ENCODE measurements around the gene NOP9. TPM values are rescaled to one million over a fixed set of nuclear protein-coding genes. Genes with fewer than 3 reads are reported as not detected.
A peak's percentile ranks its signal among the peaks of the same experiment; 100 is the strongest.

Gene NOP9
- total and polyA plus RNA-seq, 9 of the 15 experiments (the other 6 are each of a cell fraction or from before 2014, with no cell fraction given): 1.0 to 27.9 (median 15.1) TPM

DNA sequence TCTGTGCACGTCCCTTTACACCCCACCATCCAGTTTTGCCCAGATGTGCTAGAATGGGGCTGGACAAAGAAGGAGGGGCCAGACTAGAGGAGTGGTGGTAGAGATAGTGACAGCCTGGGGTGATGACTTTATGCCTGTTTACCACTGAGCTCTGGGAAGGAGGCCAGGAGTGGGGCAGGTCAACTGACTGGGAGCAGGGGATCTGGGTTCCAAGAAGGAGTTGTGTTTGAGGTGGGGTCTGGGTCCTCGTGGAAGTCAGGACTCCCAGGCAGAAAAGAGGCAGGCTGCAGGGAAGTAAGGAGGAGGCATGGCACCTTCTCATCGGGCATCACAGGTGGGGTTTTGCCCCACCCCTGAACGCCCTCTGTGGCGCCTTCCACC lies 10.6 kb downstream of the NOP9 start:
- in situ Hi-C loops (cut with MboI) (no loop called here), intact Hi-C loops (cut with micrococcal nuclease) (no loop called here)
- H3K36me3 ChIP-seq (ENCODE audit: control insufficient read depth, insufficient read depth, low read length): peaks cover 46% of the 10 kb centered on the region; the same call in 2 of the 3 replicates
- no peak overlapping the region for H3K4me3 ChIP-seq
- POLR2A ChIA-PET: no interaction called here
- peaks cover 4 to 6% of the 10 kb centered on the region in 2 experiments; a peak in 4 of 5 replicates for H3K4me1 ChIP-seq (replicated peaks in 1 of 2; ENCODE audit: control insufficient read depth in 2 of 2, insufficient read depth in 2 of 2, low read length in 2 of 2)
- no peaks in the 10 kb centered on the region for H3K27me3 ChIP-seq (ENCODE audit: control insufficient read depth in 2 of 2, insufficient read depth in 2 of 2, low read length in 2 of 2)
- no peaks in the 10 kb centered on the region for H3K9me1 ChIP-seq (ENCODE audit: control insufficient read depth, insufficient read depth, low read length)
- CTCF ChIA-PET (ENCODE audit: low intra/inter-chr PET ratio): no interaction called here
- H2AFZ ChIP-seq (ENCODE audit: low read depth, low read length): no peak overlapping the region
- 93% methylated on average over 3 of the region's 5 CpGs for WGBS (ENCODE audit: insufficient coverage, low coverage, missing lambda C conversion rate)
- H4K20me1 ChIP-seq (replicated peaks; ENCODE audit: control insufficient read depth, insufficient read depth, low read length): no peaks in the 10 kb centered on the region
- no peak overlapping the region for H3K9ac ChIP-seq (ENCODE audit: insufficient read depth in 1 of 2, low read depth in 2 of 2, low read length in 2 of 2)
- DNase-seq (ENCODE audit: extremely low read depth in 1 of 4, low spot score in 3 of 4): no peak
- no peak for FAIRE-seq
- H3K9me3 ChIP-seq (replicated peaks; ENCODE audit: control insufficient read depth, insufficient read depth, low read depth, low read length): no peaks in the 10 kb centered on the region
- no TSS peak for BruUV-seq (replicated peaks)
- TF ChIP-seq E2F3 (CRISPR knock-in tag; IDR thresholded peaks at IDR 0.05) (no peak), SLC30A9 (CRISPR knock-in tag; IDR thresholded peaks at IDR 0.05) (no peak), CBFB (CRISPR knock-in tag; IDR thresholded peaks at IDR 0.05) (no peak), JUN (IDR thresholded peaks at IDR 0.05; ENCODE audit: borderline replicate concordance, low read depth, low read length) (no peak), JUN (CRISPR knock-in tag; IDR thresholded peaks at IDR 0.05; ENCODE audit: borderline replicate concordance) (no peak)
- TF ChIP-seq, protein P1, sequence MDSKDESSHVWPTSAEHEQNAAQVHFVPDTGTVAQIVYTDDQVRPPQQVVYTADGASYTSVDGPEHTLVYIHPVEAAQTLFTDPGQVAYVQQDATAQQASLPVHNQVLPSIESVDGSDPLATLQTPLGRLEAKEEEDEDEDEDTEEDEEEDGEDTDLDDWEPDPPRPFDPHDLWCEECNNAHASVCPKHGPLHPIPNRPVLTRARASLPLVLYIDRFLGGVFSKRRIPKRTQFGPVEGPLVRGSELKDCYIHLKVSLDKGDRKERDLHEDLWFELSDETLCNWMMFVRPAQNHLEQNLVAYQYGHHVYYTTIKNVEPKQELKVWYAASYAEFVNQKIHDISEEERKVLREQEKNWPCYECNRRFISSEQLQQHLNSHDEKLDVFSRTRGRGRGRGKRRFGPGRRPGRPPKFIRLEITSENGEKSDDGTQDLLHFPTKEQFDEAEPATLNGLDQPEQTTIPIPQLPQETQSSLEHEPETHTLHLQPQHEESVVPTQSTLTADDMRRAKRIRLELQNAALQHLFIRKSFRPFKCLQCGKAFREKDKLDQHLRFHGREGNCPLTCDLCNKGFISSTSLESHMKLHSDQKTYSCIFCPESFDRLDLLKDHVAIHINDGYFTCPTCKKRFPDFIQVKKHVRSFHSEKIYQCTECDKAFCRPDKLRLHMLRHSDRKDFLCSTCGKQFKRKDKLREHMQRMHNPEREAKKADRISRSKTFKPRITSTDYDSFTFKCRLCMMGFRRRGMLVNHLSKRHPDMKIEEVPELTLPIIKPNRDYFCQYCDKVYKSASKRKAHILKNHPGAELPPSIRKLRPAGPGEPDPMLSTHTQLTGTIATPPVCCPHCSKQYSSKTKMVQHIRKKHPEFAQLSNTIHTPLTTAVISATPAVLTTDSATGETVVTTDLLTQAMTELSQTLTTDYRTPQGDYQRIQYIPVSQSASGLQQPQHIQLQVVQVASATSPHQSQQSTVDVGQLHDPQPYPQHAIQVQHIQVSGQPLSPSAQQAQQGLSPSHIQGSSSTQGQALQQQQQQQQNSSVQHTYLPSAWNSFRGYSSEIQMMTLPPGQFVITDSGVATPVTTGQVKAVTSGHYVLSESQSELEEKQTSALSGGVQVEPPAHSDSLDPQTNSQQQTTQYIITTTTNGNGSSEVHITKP (IDR thresholded peaks at IDR 0.05; ENCODE audit: partially characterized antibody): peak; percentile 35
- no peak overlapping the region for H3K27ac ChIP-seq (ENCODE audit: extremely low read depth, low read depth, low read length)
- ATAC-seq: no peak
- H3K79me2 ChIP-seq (ENCODE audit: control insufficient read depth, insufficient read depth, low read length): no peaks in the 10 kb centered on the region
- no peak overlapping the region for H3K4me2 ChIP-seq (ENCODE audit: insufficient read depth, low read length)
